Measurements from ENCODE around the gene ANAPC1. TPM values are rescaled to one million over a fixed set of nuclear protein-coding genes. Genes with fewer than 3 reads are reported as not detected.

Gene ANAPC1, protein sequence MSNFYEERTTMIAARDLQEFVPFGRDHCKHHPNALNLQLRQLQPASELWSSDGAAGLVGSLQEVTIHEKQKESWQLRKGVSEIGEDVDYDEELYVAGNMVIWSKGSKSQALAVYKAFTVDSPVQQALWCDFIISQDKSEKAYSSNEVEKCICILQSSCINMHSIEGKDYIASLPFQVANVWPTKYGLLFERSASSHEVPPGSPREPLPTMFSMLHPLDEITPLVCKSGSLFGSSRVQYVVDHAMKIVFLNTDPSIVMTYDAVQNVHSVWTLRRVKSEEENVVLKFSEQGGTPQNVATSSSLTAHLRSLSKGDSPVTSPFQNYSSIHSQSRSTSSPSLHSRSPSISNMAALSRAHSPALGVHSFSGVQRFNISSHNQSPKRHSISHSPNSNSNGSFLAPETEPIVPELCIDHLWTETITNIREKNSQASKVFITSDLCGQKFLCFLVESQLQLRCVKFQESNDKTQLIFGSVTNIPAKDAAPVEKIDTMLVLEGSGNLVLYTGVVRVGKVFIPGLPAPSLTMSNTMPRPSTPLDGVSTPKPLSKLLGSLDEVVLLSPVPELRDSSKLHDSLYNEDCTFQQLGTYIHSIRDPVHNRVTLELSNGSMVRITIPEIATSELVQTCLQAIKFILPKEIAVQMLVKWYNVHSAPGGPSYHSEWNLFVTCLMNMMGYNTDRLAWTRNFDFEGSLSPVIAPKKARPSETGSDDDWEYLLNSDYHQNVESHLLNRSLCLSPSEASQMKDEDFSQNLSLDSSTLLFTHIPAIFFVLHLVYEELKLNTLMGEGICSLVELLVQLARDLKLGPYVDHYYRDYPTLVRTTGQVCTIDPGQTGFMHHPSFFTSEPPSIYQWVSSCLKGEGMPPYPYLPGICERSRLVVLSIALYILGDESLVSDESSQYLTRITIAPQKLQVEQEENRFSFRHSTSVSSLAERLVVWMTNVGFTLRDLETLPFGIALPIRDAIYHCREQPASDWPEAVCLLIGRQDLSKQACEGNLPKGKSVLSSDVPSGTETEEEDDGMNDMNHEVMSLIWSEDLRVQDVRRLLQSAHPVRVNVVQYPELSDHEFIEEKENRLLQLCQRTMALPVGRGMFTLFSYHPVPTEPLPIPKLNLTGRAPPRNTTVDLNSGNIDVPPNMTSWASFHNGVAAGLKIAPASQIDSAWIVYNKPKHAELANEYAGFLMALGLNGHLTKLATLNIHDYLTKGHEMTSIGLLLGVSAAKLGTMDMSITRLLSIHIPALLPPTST (N-terminal part only)
- total RNA-seq (ENCODE audit: low replicate concordance): 61.1 and 105 TPM in 2 replicates

DNA sequence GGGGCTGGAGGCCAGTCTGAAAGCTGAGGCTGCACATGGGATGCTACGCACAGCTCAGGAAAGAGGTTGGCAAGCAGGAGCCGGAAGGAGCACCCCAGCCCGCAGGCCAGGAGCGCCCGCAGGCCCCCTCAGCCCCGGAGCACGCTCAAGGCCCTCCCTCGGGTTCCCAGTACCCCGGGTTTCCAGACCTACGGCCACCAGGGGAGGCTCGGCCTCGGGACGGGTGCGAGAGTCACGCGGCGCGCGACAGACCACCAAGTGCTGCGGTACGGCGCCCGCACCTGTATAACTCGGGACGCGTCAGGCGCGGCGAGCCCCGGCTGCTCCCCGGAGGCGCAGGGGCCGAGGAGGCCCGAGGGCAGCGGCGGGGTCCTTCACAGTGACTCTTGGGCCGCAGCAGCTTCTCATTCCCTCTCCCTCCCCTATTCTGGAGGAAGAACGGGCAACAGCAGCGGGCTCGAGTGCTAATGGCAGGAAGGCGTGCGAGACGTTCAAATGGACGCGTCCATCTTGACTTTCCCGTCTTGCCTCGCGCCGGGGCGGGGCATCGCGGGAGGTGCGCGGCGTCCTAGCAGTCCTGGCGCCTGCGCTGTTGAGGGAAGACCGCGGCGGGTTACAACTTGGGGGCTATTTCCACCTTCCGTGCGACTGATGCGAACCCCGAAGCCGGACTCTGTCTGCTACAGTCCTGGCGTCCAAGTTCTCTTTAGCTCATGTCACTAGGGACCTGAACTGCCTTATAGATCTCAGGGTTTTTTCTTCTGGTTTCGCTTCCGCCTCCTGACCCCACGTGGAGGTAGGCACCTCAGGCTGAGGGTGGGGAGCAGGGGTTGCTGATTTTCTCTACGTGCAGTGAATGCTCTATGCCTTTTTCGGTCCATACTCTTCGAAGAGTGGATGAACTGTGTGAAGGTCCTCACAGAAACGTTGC, at the start of gene ANAPC1:
Gene ANAPC1 (minus strand): TSS at position 533 of the 931 bp plus-strand sequence. CDS start 3,368 bp downstream, outside the sequence.
- H3K4me3 ChIP-seq (ENCODE audit: low read depth, low read length): peak within 1 kb of the TSS; percentile 98
- TF ChIP-seq, protein P1, sequence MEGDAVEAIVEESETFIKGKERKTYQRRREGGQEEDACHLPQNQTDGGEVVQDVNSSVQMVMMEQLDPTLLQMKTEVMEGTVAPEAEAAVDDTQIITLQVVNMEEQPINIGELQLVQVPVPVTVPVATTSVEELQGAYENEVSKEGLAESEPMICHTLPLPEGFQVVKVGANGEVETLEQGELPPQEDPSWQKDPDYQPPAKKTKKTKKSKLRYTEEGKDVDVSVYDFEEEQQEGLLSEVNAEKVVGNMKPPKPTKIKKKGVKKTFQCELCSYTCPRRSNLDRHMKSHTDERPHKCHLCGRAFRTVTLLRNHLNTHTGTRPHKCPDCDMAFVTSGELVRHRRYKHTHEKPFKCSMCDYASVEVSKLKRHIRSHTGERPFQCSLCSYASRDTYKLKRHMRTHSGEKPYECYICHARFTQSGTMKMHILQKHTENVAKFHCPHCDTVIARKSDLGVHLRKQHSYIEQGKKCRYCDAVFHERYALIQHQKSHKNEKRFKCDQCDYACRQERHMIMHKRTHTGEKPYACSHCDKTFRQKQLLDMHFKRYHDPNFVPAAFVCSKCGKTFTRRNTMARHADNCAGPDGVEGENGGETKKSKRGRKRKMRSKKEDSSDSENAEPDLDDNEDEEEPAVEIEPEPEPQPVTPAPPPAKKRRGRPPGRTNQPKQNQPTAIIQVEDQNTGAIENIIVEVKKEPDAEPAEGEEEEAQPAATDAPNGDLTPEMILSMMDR (IDR thresholded peaks at IDR 0.05; ENCODE audit: insufficient read depth, low read length): no peak
- DNase-seq (ENCODE audit: low read depth): peak; percentile 64

DNA sequence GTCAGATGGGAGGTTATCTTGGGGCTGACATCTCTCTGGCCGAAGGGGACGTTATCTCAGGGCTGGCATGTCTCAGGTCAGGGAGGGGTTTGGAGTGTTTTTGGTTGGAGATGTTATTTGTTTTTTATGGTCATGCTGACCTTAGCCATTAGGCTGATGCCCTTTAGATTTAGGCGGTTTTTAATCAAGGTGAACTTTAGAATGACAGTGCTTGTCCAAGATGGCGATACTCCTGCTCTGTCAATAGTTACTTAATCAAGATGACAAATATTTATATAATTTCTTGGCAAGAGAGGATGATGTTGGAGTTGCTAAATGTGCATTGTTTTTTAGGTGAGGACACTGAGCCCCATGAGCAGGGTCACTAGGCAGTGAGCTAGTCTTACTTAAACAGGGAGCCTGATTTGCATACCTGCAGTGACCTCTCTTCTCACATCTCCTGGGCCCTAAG, 48.9 kb upstream of the ANAPC1 start:
- H3K4me3 ChIP-seq (ENCODE audit: low read depth, low read length): no peak overlapping the region
- TF ChIP-seq, protein P1 (IDR thresholded peaks at IDR 0.05; ENCODE audit: insufficient read depth, low read length): no peak
- DNase-seq (ENCODE audit: low read depth): no peak

DNA sequence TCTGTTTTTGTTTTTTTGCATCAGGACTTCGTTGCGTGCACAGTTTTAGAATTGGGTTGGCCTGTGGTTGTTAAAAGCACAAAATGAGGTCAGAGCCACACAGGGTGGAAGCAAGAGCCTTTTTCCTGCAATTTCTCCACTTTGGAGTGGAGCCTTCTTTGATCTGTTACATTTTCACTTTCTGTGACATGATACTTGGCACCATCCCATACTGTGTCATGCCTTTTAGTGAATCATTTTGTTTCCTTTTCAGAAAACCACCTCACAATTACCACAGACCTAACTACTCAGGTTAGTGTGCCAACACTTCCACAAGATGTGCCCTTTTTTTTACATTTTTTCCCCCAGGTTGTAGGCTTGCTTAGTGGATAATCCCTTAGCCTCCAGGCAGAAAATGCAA, 46.9 kb upstream of the ANAPC1 start:
- H3K4me3 ChIP-seq (ENCODE audit: low read depth, low read length): no peak overlapping the region
- TF ChIP-seq, protein P1 (IDR thresholded peaks at IDR 0.05; ENCODE audit: insufficient read depth, low read length): no peak
- peak; percentile 82 for DNase-seq (ENCODE audit: low read depth)

DNA sequence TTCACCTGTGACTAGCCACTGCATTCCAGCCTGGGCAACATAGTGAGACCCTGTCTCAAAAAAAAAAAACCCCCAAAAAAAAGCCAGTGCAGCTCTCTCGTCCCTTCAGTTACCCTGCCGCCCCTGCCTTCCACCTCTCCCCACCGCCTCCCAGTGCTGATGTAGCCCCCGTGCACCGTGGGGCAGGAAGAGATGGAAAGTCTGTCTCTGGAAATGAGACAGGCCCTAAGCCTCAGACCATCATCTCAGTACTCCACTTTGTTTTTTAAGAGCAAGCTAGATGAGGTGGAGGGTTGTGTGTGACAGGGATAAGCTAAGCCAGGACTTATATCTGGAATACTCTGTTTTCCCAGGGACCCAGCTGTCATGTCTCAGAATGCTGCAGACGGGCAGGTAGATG, 46.4 kb upstream of the ANAPC1 start:
- TF ChIP-seq, protein P1 (IDR thresholded peaks at IDR 0.05; ENCODE audit: insufficient read depth, low read length): no peak
- H3K4me3 ChIP-seq (ENCODE audit: low read depth, low read length): no peak overlapping the region
- no peak for DNase-seq (ENCODE audit: low read depth)

DNA sequence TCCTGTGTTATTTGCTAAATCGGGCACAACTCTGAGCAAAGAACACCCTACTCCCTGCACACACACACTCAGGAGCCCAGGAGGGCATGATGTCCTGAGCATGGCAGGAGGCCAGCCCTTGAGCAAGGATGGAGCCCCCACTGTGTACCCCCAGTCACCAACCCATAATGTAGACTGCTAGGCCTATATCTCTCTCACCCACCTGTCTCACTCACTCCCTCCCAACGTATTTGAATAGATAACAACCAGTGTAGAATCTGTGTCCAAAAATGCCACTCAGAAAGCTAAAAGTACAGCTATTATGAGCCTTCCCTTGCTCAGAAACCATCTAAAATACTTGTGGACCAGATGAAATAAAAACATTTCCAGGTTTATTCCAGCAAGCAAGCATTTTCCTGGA, 43.7 kb upstream of the ANAPC1 start:
- TF ChIP-seq, protein P1 (IDR thresholded peaks at IDR 0.05; ENCODE audit: insufficient read depth, low read length): no peak
- no peak for DNase-seq (ENCODE audit: low read depth)
- H3K4me3 ChIP-seq (ENCODE audit: low read depth, low read length): no peak overlapping the region
